Measurements from ENCODE around the gene CAV1. TPM values are rescaled to one million over a fixed set of nuclear protein-coding genes. Genes with fewer than 3 reads are reported as not detected.

Gene CAV1
- total RNA-seq, 3 donors from 2014 or later (not counting 1 experiment from before 2014, with no cell fraction given): not detected

GRCh38 chr7:116595063-116595462 lies 70.2 kb downstream of the CAV1 start:
- H3K27ac Mint-ChIP-seq: no peak overlapping the region
- H3K4me1 Mint-ChIP-seq: peaks cover 7 to 11% of the 10 kb centered on the region in 2 donors
- intact Hi-C loops (cut with micrococcal nuclease): loop anchor here (10.0 kb wide), 1 partner anchor 210 kb away; no protein-coding TSS in a partner anchor
- DNase-seq (no peak), ATAC-seq (no peak)
- Histone ChIP-seq H3K36me3 (ENCODE audit: control insufficient read depth, insufficient read depth, low read length) (no peaks in the 10 kb centered on the region), H3K27ac (ENCODE audit: low read length) (no peak overlapping the region), H3K27me3 (ENCODE audit: control insufficient read depth, insufficient read depth, low read length) (peaks cover 7% of the 10 kb centered on the region), H3K9me3 (ENCODE audit: control insufficient read depth, insufficient read depth, low read length) (no peaks in the 10 kb centered on the region), H3K4me1 (ENCODE audit: control insufficient read depth, insufficient read depth, low read length) (peaks cover 4% of the 10 kb centered on the region), H3K4me3 (ENCODE audit: low read length) (no peak overlapping the region)
- TF ChIP-seq, protein P1, sequence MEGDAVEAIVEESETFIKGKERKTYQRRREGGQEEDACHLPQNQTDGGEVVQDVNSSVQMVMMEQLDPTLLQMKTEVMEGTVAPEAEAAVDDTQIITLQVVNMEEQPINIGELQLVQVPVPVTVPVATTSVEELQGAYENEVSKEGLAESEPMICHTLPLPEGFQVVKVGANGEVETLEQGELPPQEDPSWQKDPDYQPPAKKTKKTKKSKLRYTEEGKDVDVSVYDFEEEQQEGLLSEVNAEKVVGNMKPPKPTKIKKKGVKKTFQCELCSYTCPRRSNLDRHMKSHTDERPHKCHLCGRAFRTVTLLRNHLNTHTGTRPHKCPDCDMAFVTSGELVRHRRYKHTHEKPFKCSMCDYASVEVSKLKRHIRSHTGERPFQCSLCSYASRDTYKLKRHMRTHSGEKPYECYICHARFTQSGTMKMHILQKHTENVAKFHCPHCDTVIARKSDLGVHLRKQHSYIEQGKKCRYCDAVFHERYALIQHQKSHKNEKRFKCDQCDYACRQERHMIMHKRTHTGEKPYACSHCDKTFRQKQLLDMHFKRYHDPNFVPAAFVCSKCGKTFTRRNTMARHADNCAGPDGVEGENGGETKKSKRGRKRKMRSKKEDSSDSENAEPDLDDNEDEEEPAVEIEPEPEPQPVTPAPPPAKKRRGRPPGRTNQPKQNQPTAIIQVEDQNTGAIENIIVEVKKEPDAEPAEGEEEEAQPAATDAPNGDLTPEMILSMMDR (IDR thresholded peaks at IDR 0.05): no peak
- H3K27me3 Mint-ChIP-seq (ENCODE audit: low read depth in 2 of 2): peaks cover 32 to 57% of the 10 kb centered on the region in 2 donors
- H3K9me3 Mint-ChIP-seq: no peaks in the 10 kb centered on the region
- 93% methylated on average over 9 of the region's 9 CpGs for WGBS (ENCODE audit: insufficient coverage)
- no peaks in the 10 kb centered on the region for H3K36me3 Mint-ChIP-seq
- no peak overlapping the region for H3K4me3 Mint-ChIP-seq

DNA sequence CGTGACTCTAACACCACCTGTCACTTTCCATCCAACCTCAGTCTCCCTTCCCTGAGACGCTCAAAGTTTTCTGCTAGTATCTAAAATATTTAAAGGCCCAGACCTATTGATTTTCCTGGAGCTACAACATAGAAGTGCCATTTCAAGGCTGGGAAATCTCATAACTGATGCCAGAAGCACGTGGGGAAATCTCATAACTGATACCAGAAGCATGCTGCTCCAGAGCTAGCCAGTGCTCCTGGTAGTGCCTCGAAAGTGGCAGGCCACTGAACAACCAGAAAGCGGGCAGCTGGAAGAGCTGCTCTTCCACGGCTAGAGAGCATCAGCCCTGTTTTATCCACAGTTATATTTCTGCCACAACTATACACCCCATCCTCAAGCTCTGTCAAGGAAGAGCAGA lies 72.5 kb downstream of the CAV1 start:
- ATAC-seq (no peak), DNase-seq (no peak)
- Mint-ChIP-seq H3K27ac (no peak overlapping the region), H3K4me3 (no peak overlapping the region), H3K36me3 (no peaks in the 10 kb centered on the region), H3K4me1 (peaks cover 0 to 3% of the 10 kb centered on the region in 2 donors), H3K9me3 (no peaks in the 10 kb centered on the region), H3K27me3 (ENCODE audit: low read depth in 2 of 2) (peaks cover 27 to 54% of the 10 kb centered on the region in 2 donors)
- no peaks in the 10 kb centered on the region for H3K9me3 ChIP-seq (ENCODE audit: control insufficient read depth, insufficient read depth, low read length)
- H3K27me3 ChIP-seq (ENCODE audit: control insufficient read depth, insufficient read depth, low read length): peaks cover 3% of the 10 kb centered on the region
- H3K36me3 ChIP-seq (ENCODE audit: control insufficient read depth, insufficient read depth, low read length): no peaks in the 10 kb centered on the region
- no peak overlapping the region for H3K4me3 ChIP-seq (ENCODE audit: low read length)
- TF ChIP-seq, protein P1 (IDR thresholded peaks at IDR 0.05): no peak
- 82% methylated on average over 6 of the region's 6 CpGs for WGBS (ENCODE audit: insufficient coverage)
- H3K27ac ChIP-seq (ENCODE audit: low read length): no peak overlapping the region
- H3K4me1 ChIP-seq (ENCODE audit: control insufficient read depth, insufficient read depth, low read length): peaks cover 3% of the 10 kb centered on the region
- intact Hi-C loops (cut with micrococcal nuclease): loop anchor here (10.0 kb wide), 1 partner anchor 207 kb away; no protein-coding TSS in a partner anchor

GRCh38 chr7:116598278-116598677 lies 73.4 kb downstream of the CAV1 start:
- TF ChIP-seq, protein P1 (IDR thresholded peaks at IDR 0.05): no peak
- WGBS (ENCODE audit: insufficient coverage): 85% methylated on average over 5 of the region's 5 CpGs
- H3K36me3 Mint-ChIP-seq: no peaks in the 10 kb centered on the region

GRCh38 chr7:116598861-116599260 lies 74.0 kb downstream of the CAV1 start:
- WGBS (ENCODE audit: insufficient coverage): 95% methylated on average over 2 of the region's 3 CpGs
- no peak overlapping the region for H3K27ac Mint-ChIP-seq
- no peak overlapping the region for H3K4me3 ChIP-seq (ENCODE audit: low read length)
- ATAC-seq: no peak
- H3K27me3 Mint-ChIP-seq (ENCODE audit: low read depth in 2 of 2): peaks cover 19 to 42% of the 10 kb centered on the region in 2 donors
- no peaks in the 10 kb centered on the region for H3K9me3 ChIP-seq (ENCODE audit: control insufficient read depth, insufficient read depth, low read length)
- no peaks in the 10 kb centered on the region for H3K36me3 ChIP-seq (ENCODE audit: control insufficient read depth, insufficient read depth, low read length)
- TF ChIP-seq, protein P1 (IDR thresholded peaks at IDR 0.05): no peak
- DNase-seq: no peak
- no peaks in the 10 kb centered on the region for H3K4me1 ChIP-seq (ENCODE audit: control insufficient read depth, insufficient read depth, low read length)
- no peaks in the 10 kb centered on the region for H3K4me1 Mint-ChIP-seq
- H3K36me3 Mint-ChIP-seq: no peaks in the 10 kb centered on the region
- H3K27ac ChIP-seq (ENCODE audit: low read length): no peak overlapping the region
- no peak overlapping the region for H3K4me3 Mint-ChIP-seq
- H3K27me3 ChIP-seq (ENCODE audit: control insufficient read depth, insufficient read depth, low read length): no peaks in the 10 kb centered on the region
- no peaks in the 10 kb centered on the region for H3K9me3 Mint-ChIP-seq
- intact Hi-C loops (cut with micrococcal nuclease): loop anchor here (10.0 kb wide), 1 partner anchor 206 kb away; no protein-coding TSS in a partner anchor

More at GRCh38 chr7:116598278-116598677, 73.4 kb downstream of the CAV1 start:
- no peak for ATAC-seq
- Mint-ChIP-seq H3K27ac (no peak overlapping the region), H3K9me3 (no peaks in the 10 kb centered on the region), H3K4me3 (no peak overlapping the region), H3K27me3 (ENCODE audit: low read depth in 2 of 2) (peaks cover 21 to 45% of the 10 kb centered on the region in 2 donors), H3K4me1 (no peaks in the 10 kb centered on the region)
- no peaks in the 10 kb centered on the region for H3K27me3 ChIP-seq (ENCODE audit: control insufficient read depth, insufficient read depth, low read length)
- H3K27ac ChIP-seq (ENCODE audit: low read length): no peak overlapping the region
- H3K4me1 ChIP-seq (ENCODE audit: control insufficient read depth, insufficient read depth, low read length): no peaks in the 10 kb centered on the region
- intact Hi-C loops (cut with micrococcal nuclease): loop anchor here (10.0 kb wide), 1 partner anchor 207 kb away; no protein-coding TSS in a partner anchor
- no peaks in the 10 kb centered on the region for H3K36me3 ChIP-seq (ENCODE audit: control insufficient read depth, insufficient read depth, low read length)
- no peaks in the 10 kb centered on the region for H3K9me3 ChIP-seq (ENCODE audit: control insufficient read depth, insufficient read depth, low read length)
- no peak overlapping the region for H3K4me3 ChIP-seq (ENCODE audit: low read length)
- no peak for DNase-seq

Data from natural killer cell (primary cell).